HepG2 (cell line): ENCODE data around the gene RREB1.

Experiments used
- MYC ChIP-seq: sonication (generic); formaldehyde crosslinking; IDR thresholded peaks from 2 replicates; pipeline ENCODE4 v1.9.0; 2021; ENCODE audit warnings: missing genetic modification reagents, borderline replicate concordance
- ZNF224 ChIP-seq: sonication (generic); formaldehyde crosslinking; IDR thresholded peaks from 2 replicates; pipeline ENCODE4 v1.5.0; 2020; ENCODE audit warnings: mild to moderate bottlenecking, missing genetic modification reagents

- TF ChIP-seq ZNF224 (CRISPR knock-in tag): no peak
- TF ChIP-seq MYC (CRISPR knock-in tag): no peak
Observed at GRCh38 chr6:7204726-7205125, 97.0 kb downstream of the RREB1 start.
